OCI-LY7 (cell line): ENCODE results near the gene NFATC2. TPM values are rescaled to one million over a fixed set of nuclear protein-coding genes. Genes with fewer than 3 reads are reported as not detected.

ENCODE experiments used
- BruUV-seq: library from RNA; stranded (reverse); fragments of 400-500 nt; replicated peaks from 2 replicates; lab custom pipeline; 2021; lab: Mats Ljungman, UMichigan
- CTCF ChIA-PET: fragments of 300-600 bp; sonication (Branson Sonifier 250); formaldehyde crosslinking; loops from one replicate; lab custom pipeline; 2022; ENCODE audit warnings: antibody characterized with exemption; ENCODE audit not compliant: unreplicated experiment; lab: Charles Lee
- POLR2A ChIA-PET: fragments of 300-600 bp; sonication (Branson Sonifier 250); formaldehyde crosslinking; loops from one replicate; lab custom pipeline; 2022; ENCODE audit warnings: antibody characterized with exemption; lab: Charles Lee
- DNase-seq: peaks from one replicate; pipeline ENCODE4 v3.0.0-alpha.2; 2015; ENCODE audit warnings: low spot score
- H2AFZ ChIP-seq: fragments of 200-600 bp; sonication (generic), shearing (Covaris generic); 2 replicates; pipeline ENCODE4 v1.6.1; 2014; ENCODE audit warnings: mild to moderate bottlenecking, antibody characterized with exemption, low read length, moderate library complexity
- H3K27ac ChIP-seq: fragments of 200-600 bp; sonication (generic); 2 replicates; pipeline ENCODE4 v1.5.1; 2014; ENCODE audit warnings: mixed run types, low read depth, mild to moderate bottlenecking, moderate library complexity, low read length, inconsistent platforms; ENCODE audit not compliant: poor library complexity, severe bottlenecking
- H3K36me3 ChIP-seq: fragments of 200-600 bp; sonication (generic); 2 replicates; pipeline ENCODE4 v1.6.1; 2014; ENCODE audit warnings: mild to moderate bottlenecking, antibody characterized with exemption, low read length, moderate library complexity, mixed read lengths; ENCODE audit not compliant: insufficient read depth
- H3K4me1 ChIP-seq: fragments of 200-600 bp; sonication (generic); 2 replicates; pipeline ENCODE4 v1.5.1; 2014; ENCODE audit warnings: mild to moderate bottlenecking, low read length; ENCODE audit not compliant: insufficient read depth, poor library complexity, severe bottlenecking
- H3K4me2 ChIP-seq: fragments of 200-600 bp; sonication (generic); 2 replicates; pipeline ENCODE4 v1.6.1; 2014; ENCODE audit warnings: mild to moderate bottlenecking, low read length
- H3K4me3 ChIP-seq: fragments of 200-600 bp; sonication (generic); 2 replicates; pipeline ENCODE4 v1.5.1; 2014; ENCODE audit warnings: mild to moderate bottlenecking, low read depth, low read length; ENCODE audit not compliant: poor library complexity, severe bottlenecking
- H3K79me2 ChIP-seq: fragments of 200-600 bp; sonication (generic); 2 replicates; pipeline ENCODE4 v1.6.1; 2016; ENCODE audit warnings: low read depth, mild to moderate bottlenecking, low read length, moderate library complexity, mixed read lengths; ENCODE audit not compliant: insufficient read depth
- H3K9me2 ChIP-seq: fragments of 200-600 bp; sonication (generic); 2 replicates; pipeline ENCODE4 v1.6.1; 2016; ENCODE audit warnings: mild to moderate bottlenecking, low read length, mixed read lengths; ENCODE audit not compliant: insufficient read depth
- H3K9me3 ChIP-seq: fragments of 200-600 bp; sonication (generic); 2 replicates; pipeline ENCODE4 v1.6.1; 2014; ENCODE audit warnings: mild to moderate bottlenecking, mixed run types, low read length, mixed read lengths
- H4K20me1 ChIP-seq: fragments of 200-600 bp; sonication (generic); 2 replicates; pipeline ENCODE4 v1.6.1; 2014; ENCODE audit warnings: mild to moderate bottlenecking, antibody characterized with exemption, low read length, moderate library complexity, mixed read lengths; ENCODE audit not compliant: insufficient read depth
- CTCF ChIP-seq: fragments of 200-600 bp; sonication (generic); conservative IDR thresholded peaks from 2 replicates; pipeline ENCODE4 v1.5.1; 2014; ENCODE audit warnings: mild to moderate bottlenecking, antibody characterized with exemption, low read length, moderate library complexity, mixed read lengths
- EZH2phosphoT487 ChIP-seq: fragments of 200-600 bp; sonication (generic); IDR thresholded peaks from 2 replicates; pipeline ENCODE4 v1.6.1; 2018; ENCODE audit warnings: low read depth, borderline replicate concordance, mild to moderate bottlenecking, mixed run types, antibody characterized with exemption, low read length, moderate library complexity, mixed read lengths
- intact Hi-C: fragments of 100-400 bp; cut with micrococcal nuclease; formaldehyde crosslinking; loops from one replicate; pipeline ENCODE4 v1.10.0; 2022; ENCODE audit not compliant: unreplicated experiment
- total RNA-seq, 2 experiments: library from RNA; depleted of rRNA in 1 of 2; stranded (reverse); fragments of >200 nt in 1 of 2; shearing (Covaris generic) in 1 of 2; gene quantifications; 2 replicates each; pipeline ENCODE4 v1.2.3, GENCODE V29; 2014 to 2022

Gene NFATC2
- total RNA-seq, 2 experiments from 2014 or later = 12.5 to 43.8 TPM

GRCh38 chr20:51490635-51491034, 51.9 kb downstream of the NFATC2 start:
- Histone ChIP-seq H4K20me1 (no peaks in the 10 kb centered on the region), H3K36me3 (peaks cover 70% of the 10 kb centered on the region), H3K4me2 (no peak overlapping the region), H3K27ac (no peak overlapping the region), H3K4me3 (no peak overlapping the region), H2AFZ (no peak overlapping the region), H3K79me2 (no peaks in the 10 kb centered on the region), H3K4me1 (peaks cover 12% of the 10 kb centered on the region), H3K9me2 (no peaks in the 10 kb centered on the region), H3K9me3 (no peaks in the 10 kb centered on the region)
- TF ChIP-seq EZH2phosphoT487 (no peak), CTCF (no peak)
- ChIA-PET POLR2A (interaction anchor here (0.6 kb wide), 1 partner anchor 31 kb away, joined by 3 read pairs; no protein-coding TSS in a partner anchor), CTCF (no interaction called here)
- DNase-seq = no peak
- intact Hi-C loops = no loop called here
- BruUV-seq = no TSS peak

DNA sequence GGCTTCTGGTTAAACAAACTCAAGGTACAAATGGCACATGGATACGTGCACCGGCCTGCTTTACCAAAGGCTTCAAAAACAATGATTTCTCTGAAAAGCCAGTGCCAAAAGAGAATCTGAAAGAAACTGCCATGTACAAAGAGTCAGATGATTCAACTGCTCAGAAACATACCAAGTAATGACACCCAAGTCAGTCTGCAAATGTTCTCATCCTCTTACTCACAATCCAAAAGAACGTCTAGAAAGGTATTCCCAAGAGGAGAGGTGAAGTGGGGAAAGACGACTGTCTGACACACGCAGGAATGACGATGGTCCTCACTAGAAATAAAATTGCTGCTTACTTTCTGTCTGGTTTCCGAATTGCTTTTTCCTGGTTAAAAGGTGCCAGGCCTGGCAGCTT, 52.9 kb downstream of the NFATC2 start:
- ChIA-PET CTCF (no interaction called here), POLR2A (no interaction called here)
- no peak overlapping the region for H3K4me3 ChIP-seq
- H3K9me3 ChIP-seq = no peaks in the 10 kb centered on the region
- H4K20me1 ChIP-seq = no peaks in the 10 kb centered on the region
- no peak for TF ChIP-seq EZH2phosphoT487
- TF ChIP-seq CTCF = no peak
- peaks cover 9% of the 10 kb centered on the region for H3K4me1 ChIP-seq
- peaks cover 76% of the 10 kb centered on the region for H3K36me3 ChIP-seq
- H3K27ac ChIP-seq = no peak overlapping the region
- BruUV-seq = no TSS peak
- intact Hi-C loops = no loop called here
- no peaks in the 10 kb centered on the region for H3K9me2 ChIP-seq
- no peaks in the 10 kb centered on the region for H3K79me2 ChIP-seq
- H3K4me2 ChIP-seq = no peak overlapping the region
- H2AFZ ChIP-seq = no peak overlapping the region
- no peak for DNase-seq

GRCh38 chr20:51488331-51488730, 54.2 kb downstream of the NFATC2 start:
- no peak for TF ChIP-seq EZH2phosphoT487
- no peak for TF ChIP-seq CTCF
- Histone ChIP-seq H3K9me2 (no peaks in the 10 kb centered on the region), H3K4me3 (no peak overlapping the region), H2AFZ (no peak overlapping the region), H3K79me2 (no peaks in the 10 kb centered on the region), H4K20me1 (no peaks in the 10 kb centered on the region), H3K36me3 (peaks cover 82% of the 10 kb centered on the region), H3K4me1 (peaks cover 15% of the 10 kb centered on the region), H3K27ac (no peak overlapping the region), H3K9me3 (no peaks in the 10 kb centered on the region), H3K4me2 (no peak overlapping the region)
- no peak for DNase-seq
- ChIA-PET CTCF (interaction anchor here (1.6 kb wide), 1 partner anchor 55 kb away, joined by 6 read pairs; no protein-coding TSS in a partner anchor), POLR2A (no interaction called here)
- no TSS peak for BruUV-seq
- intact Hi-C loops = no loop called here
